Right lobe of liver (tissue), 6 donors: ENCODE results near the gene CASP7. TPM values are rescaled to one million over a fixed set of nuclear protein-coding genes. Genes with fewer than 3 reads are reported as not detected.

Source experiments
- ATAC-seq, 4 donors: fragments of 200-7000 bp; cut with Tn5 transposase; one replicate each; pipeline ENCODE4 v1.9.1; 2020; ENCODE audit warnings: mild to moderate bottlenecking in 4 of 4, moderate library complexity in 4 of 4
- DNase-seq, 3 donors: peaks; one replicate each; pipeline ENCODE4 v3.0.0-alpha.2; 2020
- H3K27ac ChIP-seq, 3 donors: fragments of 200-600 bp; one replicate each; pipeline ENCODE4 v1.8.0; 2022
- H3K27me3 ChIP-seq, 2 donors: fragments of 200-600 bp; one replicate each; pipeline ENCODE4 v1.8.0; 2022
- H3K36me3 ChIP-seq, 4 donors: fragments of 200-600 bp; sonication (generic) in 1 of 4; one replicate each; pipeline versions ENCODE4 v1.5.1 to v1.8.0; 2017 to 2022; ENCODE audit warnings: control low read depth in 1 of 4
- H3K4me1 ChIP-seq, 4 donors: fragments of 200-600 bp; sonication (generic) in 1 of 4; one replicate each; pipeline versions ENCODE4 v1.5.1 to v1.8.0; 2017 to 2022; ENCODE audit warnings: control low read depth in 1 of 4
- H3K4me3 ChIP-seq, 3 donors: fragments of 200-600 bp; one replicate each; pipeline ENCODE4 v1.8.0; 2022
- H3K9me3 ChIP-seq, 4 donors: fragments of 200-600 bp; sonication (generic) in 1 of 4; one replicate each; pipeline versions ENCODE4 v1.5.1 to v1.8.0; 2017 to 2022; ENCODE audit warnings: control low read depth in 1 of 4
- CTCF ChIP-seq, 4 donors: fragments of 200-600 bp in 3 of 4; fragments of 450-650 bp in 1 of 4; IDR thresholded peaks; one replicate each; pipeline versions ENCODE4 v1.5.1 to v1.8.0; 2016 to 2022; ENCODE audit warnings: antibody characterized with exemption in 4 of 4, mild to moderate bottlenecking in 2 of 4
- POLR2A ChIP-seq: fragments of 450-650 bp; IDR thresholded peaks from one replicate; pipeline ENCODE4 v1.6.1; 2017; ENCODE audit warnings: antibody characterized with exemption, mild to moderate bottlenecking
- WGBS: methylation state at CpG from one replicate; pipeline ENCODE4 v1.1.6; 2018; ENCODE audit warnings: low coverage, low lambda C conversion rate; ENCODE audit not compliant: insufficient coverage; ENCODE audit errors: missing lambda C conversion rate; 5-methylcytosine and 5-hydroxymethylcytosine counted together
- intact Hi-C, 2 donors: fragments of 100-400 bp; cut with DNase I; formaldehyde crosslinking; loops; one replicate each; pipeline versions ENCODE4 v1.11.2 to v1.14.1; 2022
- total RNA-seq, 6 experiments: library from RNA; depleted of rRNA in 2 of 6; stranded (reverse); fragments of >200 nt in 2 of 6; fragmentation: NEBNext Ultra II Directional in 3 of 6; extraction: Animal tissue kit (Norgen Biotek cat#: 25700) in 3 of 6; gene quantifications; one replicate each; pipeline versions ENCODE4 v1.1.0 to v1.2.4, GENCODE V29; 2016 to 2023
- donor health status: DM: no; HTN: yes; CAD: no.
- donor health status: DM: no; HTN: no; CAD: no.
- donor health status: DM: no; HTN: no; CAD: no.
- donor health status: DM: no; HTN: yes; CAD: no.
- donor health status: DM: no; HTN: yes; CAD: no.

The CASP7 gene
- total RNA-seq, 6 experiments from 2014 or later, result 9.5 to 24.7 (median 12.4) TPM

- intact Hi-C loops, result loop anchor here in 1 of 2 donors (10.0 kb wide), 1 partner anchor 398 kb away; no protein-coding TSS in a partner anchor
- no peak for ATAC-seq
- no peak overlapping the region for H3K27ac ChIP-seq
These were observed 26.9 kb downstream of the CASP7 start for GRCh38 chr10:113706623-113707022.

GRCh38 chr10:113708640-113709039, 28.9 kb downstream of the CASP7 start:
- no peaks in the 10 kb centered on the region for H3K9me3 ChIP-seq
- no peak overlapping the region for H3K27ac ChIP-seq
- H3K36me3 ChIP-seq, result no peaks in the 10 kb centered on the region
- ATAC-seq (no peak), DNase-seq (no peak)
- no peaks in the 10 kb centered on the region for H3K4me1 ChIP-seq
- no peak overlapping the region for H3K4me3 ChIP-seq
- TF ChIP-seq CTCF (IDR thresholded peaks at IDR 0.05) (no peak), POLR2A (no peak)
- intact Hi-C loops, result loop anchor here in 1 of 2 donors (10.0 kb wide), 1 partner anchor 396 kb away; no protein-coding TSS in a partner anchor
- H3K27me3 ChIP-seq, result no peaks in the 10 kb centered on the region
- WGBS, result 72% methylated on average over 6 of the region's 6 CpGs

More at GRCh38 chr10:113706623-113707022, 26.9 kb downstream of the CASP7 start:
- Histone ChIP-seq H3K9me3 (no peaks in the 10 kb centered on the region), H3K27me3 (no peaks in the 10 kb centered on the region), H3K4me1 (no peaks in the 10 kb centered on the region), H3K4me3 (no peak overlapping the region), H3K36me3 (no peaks in the 10 kb centered on the region)
- DNase-seq, result no peak
- WGBS, result 41% methylated on average over 5 of the region's 5 CpGs
- TF ChIP-seq CTCF (IDR thresholded peaks at IDR 0.05) (no peak), POLR2A (no peak)

GRCh38 chr10:113709221-113709838, 29.6 kb downstream of the CASP7 start:
- no peaks in the 10 kb centered on the region for H3K27me3 ChIP-seq
- TF ChIP-seq CTCF (IDR thresholded peaks at IDR 0.05) (no peak), POLR2A (no peak)
- intact Hi-C loops, result loop anchor here in 1 of 2 donors (10.0 kb wide), 1 partner anchor 395 kb away; no protein-coding TSS in a partner anchor
- WGBS, result 82% methylated on average over 8 of the region's 8 CpGs
- no peak overlapping the region for H3K4me3 ChIP-seq
- H3K9me3 ChIP-seq, result no peaks in the 10 kb centered on the region
- no peaks in the 10 kb centered on the region for H3K36me3 ChIP-seq
- ATAC-seq (peak in 1 of 4 donors; percentile 43), DNase-seq (no peak)
- no peak overlapping the region for H3K27ac ChIP-seq
- H3K4me1 ChIP-seq, result no peaks in the 10 kb centered on the region

- H3K4me3 ChIP-seq, result no peak overlapping the region
- H3K36me3 ChIP-seq, result no peaks in the 10 kb centered on the region
- ATAC-seq, result no peak
- TF ChIP-seq CTCF (IDR thresholded peaks at IDR 0.05), result no peak
- TF ChIP-seq POLR2A, result no peak
- intact Hi-C loops, result no loop called here
- no peaks in the 10 kb centered on the region for H3K4me1 ChIP-seq
- 72% methylated on average over 2 of the region's 2 CpGs for WGBS
- H3K27ac ChIP-seq, result no peak overlapping the region
- no peaks in the 10 kb centered on the region for H3K27me3 ChIP-seq
- DNase-seq, result no peak
- H3K9me3 ChIP-seq, result no peaks in the 10 kb centered on the region
These were observed 31.4 kb downstream of the CASP7 start for GRCh38 chr10:113711142-113711541.
